ENCODE results near the gene GOSR2. TPM values are rescaled to one million over a fixed set of nuclear protein-coding genes. Genes with fewer than 3 reads are reported as not detected.
A peak's percentile ranks its signal among the peaks of the same experiment; 100 is the strongest.

GOSR2 gene
- total and polyA plus RNA-seq, 2 of the 8 experiments (the other 6 are each of a cell fraction or from before 2014, with no cell fraction given) = 28.2 to 36.2 TPM

DNA sequence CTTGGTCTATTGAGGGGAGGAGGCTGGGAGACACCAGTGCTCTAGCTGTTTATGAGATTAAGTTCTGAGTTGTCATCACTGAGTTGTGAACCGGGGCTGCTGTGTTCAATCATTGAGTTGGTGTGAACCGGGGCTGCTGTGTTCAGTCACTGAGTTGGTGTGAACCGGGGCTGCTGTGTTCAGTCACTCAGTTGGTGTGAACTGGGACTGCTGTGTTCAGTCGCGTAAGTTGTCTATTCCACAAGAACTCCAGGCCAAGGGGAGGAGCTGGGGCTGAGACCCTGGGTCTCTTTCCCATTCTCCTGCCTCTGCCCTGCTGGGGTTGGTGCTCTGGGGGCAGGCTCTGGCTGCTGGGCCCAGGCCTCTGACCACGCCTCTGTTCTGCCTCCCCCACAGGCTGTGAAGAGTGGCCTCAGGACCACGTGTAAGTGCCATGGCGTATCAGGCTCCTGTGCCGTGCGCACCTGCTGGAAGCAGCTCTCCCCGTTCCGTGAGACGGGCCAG, 47.1 kb upstream of the GOSR2 start (continued):
- TF ChIP-seq, protein P1, sequence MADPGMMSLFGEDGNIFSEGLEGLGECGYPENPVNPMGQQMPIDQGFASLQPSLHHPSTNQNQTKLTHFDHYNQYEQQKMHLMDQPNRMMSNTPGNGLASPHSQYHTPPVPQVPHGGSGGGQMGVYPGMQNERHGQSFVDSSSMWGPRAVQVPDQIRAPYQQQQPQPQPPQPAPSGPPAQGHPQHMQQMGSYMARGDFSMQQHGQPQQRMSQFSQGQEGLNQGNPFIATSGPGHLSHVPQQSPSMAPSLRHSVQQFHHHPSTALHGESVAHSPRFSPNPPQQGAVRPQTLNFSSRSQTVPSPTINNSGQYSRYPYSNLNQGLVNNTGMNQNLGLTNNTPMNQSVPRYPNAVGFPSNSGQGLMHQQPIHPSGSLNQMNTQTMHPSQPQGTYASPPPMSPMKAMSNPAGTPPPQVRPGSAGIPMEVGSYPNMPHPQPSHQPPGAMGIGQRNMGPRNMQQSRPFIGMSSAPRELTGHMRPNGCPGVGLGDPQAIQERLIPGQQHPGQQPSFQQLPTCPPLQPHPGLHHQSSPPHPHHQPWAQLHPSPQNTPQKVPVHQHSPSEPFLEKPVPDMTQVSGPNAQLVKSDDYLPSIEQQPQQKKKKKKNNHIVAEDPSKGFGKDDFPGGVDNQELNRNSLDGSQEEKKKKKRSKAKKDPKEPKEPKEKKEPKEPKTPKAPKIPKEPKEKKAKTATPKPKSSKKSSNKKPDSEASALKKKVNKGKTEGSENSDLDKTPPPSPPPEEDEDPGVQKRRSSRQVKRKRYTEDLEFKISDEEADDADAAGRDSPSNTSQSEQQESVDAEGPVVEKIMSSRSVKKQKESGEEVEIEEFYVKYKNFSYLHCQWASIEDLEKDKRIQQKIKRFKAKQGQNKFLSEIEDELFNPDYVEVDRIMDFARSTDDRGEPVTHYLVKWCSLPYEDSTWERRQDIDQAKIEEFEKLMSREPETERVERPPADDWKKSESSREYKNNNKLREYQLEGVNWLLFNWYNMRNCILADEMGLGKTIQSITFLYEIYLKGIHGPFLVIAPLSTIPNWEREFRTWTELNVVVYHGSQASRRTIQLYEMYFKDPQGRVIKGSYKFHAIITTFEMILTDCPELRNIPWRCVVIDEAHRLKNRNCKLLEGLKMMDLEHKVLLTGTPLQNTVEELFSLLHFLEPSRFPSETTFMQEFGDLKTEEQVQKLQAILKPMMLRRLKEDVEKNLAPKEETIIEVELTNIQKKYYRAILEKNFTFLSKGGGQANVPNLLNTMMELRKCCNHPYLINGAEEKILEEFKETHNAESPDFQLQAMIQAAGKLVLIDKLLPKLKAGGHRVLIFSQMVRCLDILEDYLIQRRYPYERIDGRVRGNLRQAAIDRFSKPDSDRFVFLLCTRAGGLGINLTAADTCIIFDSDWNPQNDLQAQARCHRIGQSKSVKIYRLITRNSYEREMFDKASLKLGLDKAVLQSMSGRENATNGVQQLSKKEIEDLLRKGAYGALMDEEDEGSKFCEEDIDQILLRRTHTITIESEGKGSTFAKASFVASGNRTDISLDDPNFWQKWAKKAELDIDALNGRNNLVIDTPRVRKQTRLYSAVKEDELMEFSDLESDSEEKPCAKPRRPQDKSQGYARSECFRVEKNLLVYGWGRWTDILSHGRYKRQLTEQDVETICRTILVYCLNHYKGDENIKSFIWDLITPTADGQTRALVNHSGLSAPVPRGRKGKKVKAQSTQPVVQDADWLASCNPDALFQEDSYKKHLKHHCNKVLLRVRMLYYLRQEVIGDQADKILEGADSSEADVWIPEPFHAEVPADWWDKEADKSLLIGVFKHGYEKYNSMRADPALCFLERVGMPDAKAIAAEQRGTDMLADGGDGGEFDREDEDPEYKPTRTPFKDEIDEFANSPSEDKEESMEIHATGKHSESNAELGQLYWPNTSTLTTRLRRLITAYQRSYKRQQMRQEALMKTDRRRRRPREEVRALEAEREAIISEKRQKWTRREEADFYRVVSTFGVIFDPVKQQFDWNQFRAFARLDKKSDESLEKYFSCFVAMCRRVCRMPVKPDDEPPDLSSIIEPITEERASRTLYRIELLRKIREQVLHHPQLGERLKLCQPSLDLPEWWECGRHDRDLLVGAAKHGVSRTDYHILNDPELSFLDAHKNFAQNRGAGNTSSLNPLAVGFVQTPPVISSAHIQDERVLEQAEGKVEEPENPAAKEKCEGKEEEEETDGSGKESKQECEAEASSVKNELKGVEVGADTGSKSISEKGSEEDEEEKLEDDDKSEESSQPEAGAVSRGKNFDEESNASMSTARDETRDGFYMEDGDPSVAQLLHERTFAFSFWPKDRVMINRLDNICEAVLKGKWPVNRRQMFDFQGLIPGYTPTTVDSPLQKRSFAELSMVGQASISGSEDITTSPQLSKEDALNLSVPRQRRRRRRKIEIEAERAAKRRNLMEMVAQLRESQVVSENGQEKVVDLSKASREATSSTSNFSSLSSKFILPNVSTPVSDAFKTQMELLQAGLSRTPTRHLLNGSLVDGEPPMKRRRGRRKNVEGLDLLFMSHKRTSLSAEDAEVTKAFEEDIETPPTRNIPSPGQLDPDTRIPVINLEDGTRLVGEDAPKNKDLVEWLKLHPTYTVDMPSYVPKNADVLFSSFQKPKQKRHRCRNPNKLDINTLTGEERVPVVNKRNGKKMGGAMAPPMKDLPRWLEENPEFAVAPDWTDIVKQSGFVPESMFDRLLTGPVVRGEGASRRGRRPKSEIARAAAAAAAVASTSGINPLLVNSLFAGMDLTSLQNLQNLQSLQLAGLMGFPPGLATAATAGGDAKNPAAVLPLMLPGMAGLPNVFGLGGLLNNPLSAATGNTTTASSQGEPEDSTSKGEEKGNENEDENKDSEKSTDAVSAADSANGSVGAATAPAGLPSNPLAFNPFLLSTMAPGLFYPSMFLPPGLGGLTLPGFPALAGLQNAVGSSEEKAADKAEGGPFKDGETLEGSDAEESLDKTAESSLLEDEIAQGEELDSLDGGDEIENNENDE (IDR thresholded peaks at IDR 0.05; ENCODE audit: insufficient replicate concordance, low read length) = no peak
- TF ChIP-seq SIN3A (conservative IDR thresholded peaks at IDR 0.05 in 1 of 2, IDR thresholded peaks at IDR 0.05 in 1 of 2; ENCODE audit: low read depth in 1 of 2, low read length in 2 of 2) (no peak), SP2 (IDR thresholded peaks at IDR 0.05; ENCODE audit: low read length) (no peak), EP300 (IDR thresholded peaks at IDR 0.05; ENCODE audit: borderline replicate concordance in 1 of 2, low read depth in 2 of 2, low read length in 2 of 2) (no peak), SUZ12 (IDR thresholded peaks at IDR 0.05; ENCODE audit: low read length) (no peak), GTF2F1 (IDR thresholded peaks at IDR 0.05; ENCODE audit: borderline replicate concordance, low read depth, low read length) (no peak), CTBP2 (IDR thresholded peaks at IDR 0.05; ENCODE audit: borderline replicate concordance, insufficient read depth, insufficient read length, low read length) (no peak), BACH1 (IDR thresholded peaks at IDR 0.05; ENCODE audit: low read length) (peak; percentile 13; the same call in 1 of the 2 replicates)
